Measurements from ENCODE around the gene FAM50B.

The FAM50B gene

GRCh38 chr6:3888153-3888957 is 39.2 kb downstream of the FAM50B start:
- Histone ChIP-seq H3K4me3 (ENCODE audit: low read depth, low read length) (no peak overlapping the region), H3K9me3 (no peaks in the 10 kb centered on the region), H3K4me1 (no peaks in the 10 kb centered on the region), H3K36me3 (no peaks in the 10 kb centered on the region), H3K27me3 (no peaks in the 10 kb centered on the region)
- TF ChIP-seq CTCF (IDR thresholded peaks at IDR 0.05; ENCODE audit: low read depth, low read length), result no peak
- DNase-seq, result no peak

DNA sequence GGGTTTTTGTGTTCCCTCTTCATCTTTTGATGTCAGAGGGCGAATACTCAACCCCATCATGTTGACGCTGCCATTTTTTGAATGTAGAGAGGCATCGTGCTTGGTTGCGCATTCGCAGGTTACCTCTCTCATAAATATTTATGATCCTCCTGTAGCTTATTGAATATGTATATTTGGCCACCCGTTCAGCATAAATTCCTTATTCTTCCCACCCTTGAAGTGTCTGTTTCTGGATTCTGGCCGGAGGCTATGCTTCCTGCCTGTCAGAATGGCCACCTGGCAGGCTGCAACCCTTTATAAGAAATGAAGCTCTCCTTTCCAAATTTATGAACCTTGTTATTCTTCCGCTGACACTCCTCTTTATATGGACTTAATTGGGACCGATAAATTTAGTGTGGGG is 40.9 kb downstream of the FAM50B start:
- TF ChIP-seq CTCF (IDR thresholded peaks at IDR 0.05; ENCODE audit: low read depth, low read length), result no peak
- H3K9me3 ChIP-seq, result no peaks in the 10 kb centered on the region
- DNase-seq, result no peak
- no peaks in the 10 kb centered on the region for H3K36me3 ChIP-seq
- H3K27me3 ChIP-seq, result no peaks in the 10 kb centered on the region
- no peak overlapping the region for H3K4me3 ChIP-seq (ENCODE audit: low read depth, low read length)
- no peaks in the 10 kb centered on the region for H3K4me1 ChIP-seq

DNA sequence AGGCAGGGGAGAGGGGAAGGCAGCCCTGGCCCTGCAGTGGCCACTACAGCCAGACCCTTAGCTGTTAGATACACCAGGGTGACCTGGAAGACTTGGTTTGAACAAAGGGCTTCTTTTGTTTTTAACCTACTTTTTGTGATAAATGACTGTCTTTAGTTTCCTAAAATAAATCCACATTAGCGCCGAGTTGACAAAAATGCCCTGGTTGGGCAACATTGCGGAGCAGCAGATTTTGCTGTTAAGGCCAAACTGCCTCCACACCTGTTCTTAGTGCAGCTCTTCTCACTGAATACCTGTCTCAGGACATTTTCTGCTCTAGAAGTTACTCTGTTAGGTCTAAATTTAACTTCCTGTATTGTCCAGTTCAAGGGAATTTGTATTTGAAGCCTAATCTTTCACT is 42.7 kb downstream of the FAM50B start:
- Histone ChIP-seq H3K4me1 (no peaks in the 10 kb centered on the region), H3K36me3 (no peaks in the 10 kb centered on the region), H3K9me3 (no peaks in the 10 kb centered on the region), H3K4me3 (ENCODE audit: low read depth, low read length) (no peak overlapping the region), H3K27me3 (no peaks in the 10 kb centered on the region)
- TF ChIP-seq CTCF (IDR thresholded peaks at IDR 0.05; ENCODE audit: low read depth, low read length), result no peak
- no peak for DNase-seq

DNA sequence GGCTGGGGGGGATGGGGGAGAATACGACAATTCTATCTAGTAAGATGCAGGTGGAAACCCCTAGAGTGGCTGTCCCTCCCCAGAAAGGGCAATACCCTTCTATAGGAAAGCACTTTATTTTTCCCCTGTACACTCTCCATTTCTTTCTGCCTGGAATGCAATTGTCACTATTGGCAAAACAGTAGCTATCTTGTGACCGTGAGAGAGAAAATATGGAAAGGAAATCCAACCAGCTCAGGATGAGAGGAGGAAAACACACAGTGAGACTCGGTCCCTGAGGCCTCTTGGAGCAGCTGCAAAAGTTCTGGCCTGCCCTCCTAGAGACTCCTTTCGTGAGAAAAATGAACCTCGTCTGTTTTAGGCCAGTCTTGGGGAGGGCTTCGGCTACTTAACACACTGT is 43.4 kb downstream of the FAM50B start:
- DNase-seq, result no peak
- TF ChIP-seq CTCF (IDR thresholded peaks at IDR 0.05; ENCODE audit: low read depth, low read length), result no peak
- H3K27me3 ChIP-seq, result no peaks in the 10 kb centered on the region
- H3K4me1 ChIP-seq, result no peaks in the 10 kb centered on the region
- H3K36me3 ChIP-seq, result no peaks in the 10 kb centered on the region
- H3K4me3 ChIP-seq (ENCODE audit: low read depth, low read length), result no peak overlapping the region
- H3K9me3 ChIP-seq, result no peaks in the 10 kb centered on the region

GRCh38 chr6:3893487-3893886 is 44.3 kb downstream of the FAM50B start:
- no peak for DNase-seq
- H3K4me1 ChIP-seq, result no peaks in the 10 kb centered on the region
- no peaks in the 10 kb centered on the region for H3K36me3 ChIP-seq
- H3K27me3 ChIP-seq, result no peaks in the 10 kb centered on the region
- no peak for TF ChIP-seq CTCF (IDR thresholded peaks at IDR 0.05; ENCODE audit: low read depth, low read length)
- H3K9me3 ChIP-seq, result no peaks in the 10 kb centered on the region
- no peak overlapping the region for H3K4me3 ChIP-seq (ENCODE audit: low read depth, low read length)

GRCh38 chr6:3893917-3894316 is 44.7 kb downstream of the FAM50B start:
- H3K36me3 ChIP-seq, result no peaks in the 10 kb centered on the region
- H3K27me3 ChIP-seq, result no peaks in the 10 kb centered on the region
- DNase-seq, result no peak
- no peaks in the 10 kb centered on the region for H3K9me3 ChIP-seq
- H3K4me1 ChIP-seq, result no peaks in the 10 kb centered on the region
- no peak overlapping the region for H3K4me3 ChIP-seq (ENCODE audit: low read depth, low read length)
- no peak for TF ChIP-seq CTCF (IDR thresholded peaks at IDR 0.05; ENCODE audit: low read depth, low read length)

All from BE2C (cell line).